HepG2 (cell line): Measurements from ENCODE around the gene NEK11. TPM values are rescaled to one million over a fixed set of nuclear protein-coding genes. Genes with fewer than 3 reads are reported as not detected.

Experiments used
- ATAC-seq: fragments of 200-7000 bp; cut with Tn5 transposase; 3 replicates; pipeline ENCODE4 v1.9.1; 2020; ENCODE audit warnings: mild to moderate bottlenecking, moderate library complexity
- BruUV-seq: library from RNA; stranded (reverse); fragments of 400-500 nt; replicated peaks from 2 replicates; lab custom pipeline; 2021; lab: Mats Ljungman, UMichigan
- CTCF ChIA-PET: fragments of 300-600 bp; formaldehyde crosslinking; extraction: SDS; loops from one replicate; lab custom pipeline; 2021; ENCODE audit warnings: low total read pairs, inconsistent platforms, low intra/inter-chr PET ratio; lab: Yijun Ruan, JAX
- POLR2A ChIA-PET: fragments of 350-600 bp; sonication (Branson Sonifier 250); formaldehyde crosslinking; loops from one replicate; lab custom pipeline; 2020; ENCODE audit warnings: antibody characterized with exemption, inconsistent platforms; lab: Yijun Ruan, JAX
- DNase-seq: peaks from one replicate; pipeline ENCODE4 v3.0.0-alpha.2; 2015; ENCODE audit warnings: low spot score
- FAIRE-seq: peaks from 3 replicates; lab custom pipeline; 2011; peaks lifted over from hg19 to GRCh38; lab: Jason Lieb, UNC
- H2AFZ ChIP-seq: one replicate; pipeline ENCODE4 v1.6.1; 2011; ENCODE audit warnings: low read length, inconsistent platforms
- H3K27ac ChIP-seq: fragments of 300-600 bp; 3 replicates; pipeline ENCODE4 v1.8.0; 2011; ENCODE audit warnings: mixed run types, mild to moderate bottlenecking, mixed read lengths, low read length, inconsistent platforms; ENCODE audit not compliant: insufficient read depth; ENCODE audit errors: extremely low read length
- H3K27me3 ChIP-seq, 2 experiments: fragments of 200-600 bp in 1 of 2; 2 replicates in 1 of 2; 3 replicates in 1 of 2; pipeline versions ENCODE4 v1.6.0 to v1.8.0; 2011; ENCODE audit warnings: low read length in 2 of 2, mild to moderate bottlenecking in 2 of 2, moderate library complexity in 2 of 2, inconsistent platforms in 1 of 2; ENCODE audit not compliant: insufficient read depth in 2 of 2, control insufficient read depth in 1 of 2
- H3K36me3 ChIP-seq, 2 experiments: fragments of 200-600 bp in 1 of 2; replicated peaks in 1 of 2; 2 replicates in 1 of 2; 3 replicates in 1 of 2; pipeline versions ENCODE4 v1.5.1 to v1.8.0; 2011; ENCODE audit warnings: low read length in 2 of 2, inconsistent platforms in 1 of 2; ENCODE audit not compliant: insufficient read depth in 2 of 2, control insufficient read depth in 1 of 2
- H3K4me1 ChIP-seq: 2 replicates; pipeline ENCODE4 v1.5.1; 2012; ENCODE audit warnings: low read length, inconsistent platforms; ENCODE audit not compliant: insufficient read depth
- H3K4me2 ChIP-seq: 2 replicates; pipeline ENCODE4 v1.6.0; 2011; ENCODE audit warnings: low read depth, low read length, inconsistent platforms
- H3K4me3 ChIP-seq, 3 experiments: fragments of 200-600 bp in 1 of 3; sonication (generic), shearing (Covaris generic) in 1 of 3; replicated peaks in 1 of 3; 2 replicates each; pipeline ENCODE4 v1.5.1; 2011 to 2016; ENCODE audit warnings: low read length in 3 of 3, inconsistent platforms in 2 of 3, low read depth in 2 of 3, mild to moderate bottlenecking in 2 of 3, control low read depth in 1 of 3, mixed read lengths in 1 of 3; ENCODE audit not compliant: insufficient read depth in 1 of 3
- H3K79me2 ChIP-seq: one replicate; pipeline ENCODE4 v1.6.1; 2011; ENCODE audit warnings: low read length, inconsistent platforms; ENCODE audit not compliant: insufficient read depth
- H3K9ac ChIP-seq: 2 replicates; pipeline ENCODE4 v1.6.0; 2011; ENCODE audit warnings: mild to moderate bottlenecking, low read depth, low read length, inconsistent platforms; ENCODE audit not compliant: insufficient read depth
- H3K9me3 ChIP-seq: 2 replicates; pipeline ENCODE4 v1.5.1; 2012; ENCODE audit warnings: mild to moderate bottlenecking, low read length
- H4K20me1 ChIP-seq: 2 replicates; pipeline ENCODE4 v1.6.0; 2011; ENCODE audit warnings: inconsistent platforms, mild to moderate bottlenecking, low read length, moderate library complexity; ENCODE audit not compliant: insufficient read depth
- FOXM1 ChIP-seq: sonication (generic); formaldehyde crosslinking; IDR thresholded peaks from 2 replicates; pipeline ENCODE4 v1.5.0; 2020; ENCODE audit warnings: missing genetic modification reagents
- GPN1 ChIP-seq: sonication (generic); formaldehyde crosslinking; IDR thresholded peaks from 2 replicates; pipeline ENCODE4 v1.5.1; 2020; ENCODE audit warnings: missing genetic modification reagents, borderline replicate concordance
- HDAC2 ChIP-seq: sonication (generic); formaldehyde crosslinking; IDR thresholded peaks from 2 replicates; pipeline ENCODE4 v1.4.0; 2020; ENCODE audit warnings: missing genetic modification reagents
- KLF9 ChIP-seq: IDR thresholded peaks from 2 replicates; pipeline ENCODE4 v1.6.1; 2016; ENCODE audit warnings: low read depth
- NFATC3 ChIP-seq: sonication (generic); formaldehyde crosslinking; IDR thresholded peaks from 2 replicates; pipeline ENCODE4 v1.5.1; 2020; ENCODE audit warnings: mild to moderate bottlenecking, missing genetic modification reagents
- SATB2 ChIP-seq: sonication (generic); formaldehyde crosslinking; IDR thresholded peaks from 2 replicates; pipeline ENCODE4 v1.5.0; 2020; ENCODE audit warnings: missing genetic modification reagents
- SMAD9 ChIP-seq: sonication (generic); formaldehyde crosslinking; IDR thresholded peaks from 2 replicates; pipeline ENCODE4 v1.5.1; 2020; ENCODE audit warnings: mild to moderate bottlenecking, missing genetic modification reagents
- SYNCRIP ChIP-seq: fragments of 200-400 bp; formaldehyde crosslinking; IDR thresholded peaks from 2 replicates; pipeline ENCODE4 v1.6.1; 2018; ENCODE audit warnings: mild to moderate bottlenecking, low read depth, low read length; ENCODE audit not compliant: insufficient read depth
- TAF1 ChIP-seq: sonication (generic); formaldehyde crosslinking; IDR thresholded peaks from 2 replicates; pipeline ENCODE4 v1.4.0; 2020; ENCODE audit warnings: missing genetic modification reagents
- ZNF136 ChIP-seq: sonication (generic); formaldehyde crosslinking; IDR thresholded peaks from 2 replicates; pipeline ENCODE4 v1.8.1; 2022; ENCODE audit warnings: low read depth, mild to moderate bottlenecking, moderate library complexity, missing genetic modification reagents
- ZNF30 ChIP-seq: sonication (generic); formaldehyde crosslinking; IDR thresholded peaks from 2 replicates; pipeline ENCODE4 v1.5.0; 2020; ENCODE audit warnings: mild to moderate bottlenecking, missing genetic modification reagents
- ZNF326 ChIP-seq: sonication (generic); formaldehyde crosslinking; IDR thresholded peaks from 2 replicates; pipeline ENCODE4 v1.4.0; 2020; ENCODE audit warnings: missing genetic modification reagents, borderline replicate concordance
- ZNF335 ChIP-seq: sonication (generic); formaldehyde crosslinking; IDR thresholded peaks from 2 replicates; pipeline ENCODE4 v1.4.0; 2020; ENCODE audit warnings: missing genetic modification reagents
- ZUFSP ChIP-seq: sonication (generic); formaldehyde crosslinking; IDR thresholded peaks from 2 replicates; pipeline ENCODE4 v1.9.0; 2021; ENCODE audit warnings: missing genetic modification reagents, mild to moderate bottlenecking, borderline replicate concordance
- WGBS: methylation state at CpG from one replicate; pipeline ENCODE4 v1.1.6; 2017; ENCODE audit warnings: low lambda C conversion rate; 5-methylcytosine and 5-hydroxymethylcytosine counted together
- in situ Hi-C: cut with HindIII; loops from 2 replicates; pipeline ENCODE4 v1.10.0; 2017; ENCODE audit warnings: low pct_unique_long_range_greater_than_20kb; ENCODE audit not compliant: extremely low pct_ligation_motif_present
- intact Hi-C: fragments of 100-400 bp; cut with micrococcal nuclease; formaldehyde crosslinking; loops from one replicate; pipeline ENCODE4 v1.10.0; 2022; ENCODE audit not compliant: unreplicated experiment
- polyA plus RNA-seq, 8 experiments: library from polyadenylated mRNA; depleted of rRNA in 3 of 8; stranded (reverse) in 7 of 8; unstranded in 1 of 8; fragments of >200 nt; fragmentation: Illumina TruSeq in 4 of 8; extraction: Trizol in 4 of 8; gene quantifications; 2 replicates each; pipeline versions ENCODE4 v1.2.1 to v1.2.3, GENCODE V29; 2011 to 2016; ENCODE audit warnings: low read depth in 4 of 8, missing spikeins in 1 of 8, mixed read lengths in 1 of 8; ENCODE audit not compliant: insufficient read depth in 1 of 8
- total RNA-seq, 5 experiments: library from RNA; depleted of rRNA; stranded (reverse); fragments of >200 nt; fragmentation: Illumina TruSeq; extraction: Trizol; gene quantifications; 2 replicates each; pipeline ENCODE4 v1.2.3, GENCODE V29; 2016; ENCODE audit warnings: low read depth in 1 of 5
- TF ChIP-seq, protein P1 (sequence below): sonication (generic); IDR thresholded peaks from 2 replicates; pipeline ENCODE4 v1.6.1; 2016; ENCODE audit warnings: low read depth, borderline replicate concordance
- TF ChIP-seq, protein P2 (sequence below): IDR thresholded peaks from 2 replicates; pipeline ENCODE4 v1.6.1; 2016; ENCODE audit warnings: low read depth

Gene NEK11
- total and polyA plus RNA-seq, 2 of the 13 experiments (the other 11 are each of a cell fraction or from before 2014, with no cell fraction given): 0.95 to 2.2 TPM

GRCh38 chr3:131004603-131005002 lies 22.1 kb upstream of the NEK11 start:
- H3K4me3 ChIP-seq: no peak overlapping the region
- 93% methylated on average over 1 of the region's 1 CpG for WGBS
- intact Hi-C loops: no loop called here
- BruUV-seq: no TSS peak
- H2AFZ ChIP-seq: no peak overlapping the region
- H3K4me2 ChIP-seq: no peak overlapping the region
- no peaks in the 10 kb centered on the region for H3K4me1 ChIP-seq
- no peaks in the 10 kb centered on the region for H4K20me1 ChIP-seq
- no peak overlapping the region for H3K9ac ChIP-seq
- no peak for TF ChIP-seq ZNF30
- TF ChIP-seq KLF9: no peak
- TF ChIP-seq ZNF335 (CRISPR knock-in tag): no peak
- no peak for TF ChIP-seq HDAC2 (CRISPR knock-in tag)
- no peak for TF ChIP-seq SYNCRIP
- no peak for TF ChIP-seq SATB2
- no peak for TF ChIP-seq TAF1 (CRISPR knock-in tag)
- no peak for TF ChIP-seq NFATC3
- TF ChIP-seq ZNF136: no peak
- TF ChIP-seq GPN1 (CRISPR knock-in tag): no peak
- no peak for TF ChIP-seq FOXM1 (CRISPR knock-in tag)
- TF ChIP-seq ZNF326 (CRISPR knock-in tag): no peak
- no peak for TF ChIP-seq ZUFSP
- TF ChIP-seq, protein P1, sequence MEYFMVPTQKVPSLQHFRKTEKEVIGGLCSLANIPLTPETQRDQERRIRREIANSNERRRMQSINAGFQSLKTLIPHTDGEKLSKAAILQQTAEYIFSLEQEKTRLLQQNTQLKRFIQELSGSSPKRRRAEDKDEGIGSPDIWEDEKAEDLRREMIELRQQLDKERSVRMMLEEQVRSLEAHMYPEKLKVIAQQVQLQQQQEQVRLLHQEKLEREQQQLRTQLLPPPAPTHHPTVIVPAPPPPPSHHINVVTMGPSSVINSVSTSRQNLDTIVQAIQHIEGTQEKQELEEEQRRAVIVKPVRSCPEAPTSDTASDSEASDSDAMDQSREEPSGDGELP: no peak
- TF ChIP-seq SMAD9 (CRISPR knock-in tag): no peak
- TF ChIP-seq, protein P2, sequence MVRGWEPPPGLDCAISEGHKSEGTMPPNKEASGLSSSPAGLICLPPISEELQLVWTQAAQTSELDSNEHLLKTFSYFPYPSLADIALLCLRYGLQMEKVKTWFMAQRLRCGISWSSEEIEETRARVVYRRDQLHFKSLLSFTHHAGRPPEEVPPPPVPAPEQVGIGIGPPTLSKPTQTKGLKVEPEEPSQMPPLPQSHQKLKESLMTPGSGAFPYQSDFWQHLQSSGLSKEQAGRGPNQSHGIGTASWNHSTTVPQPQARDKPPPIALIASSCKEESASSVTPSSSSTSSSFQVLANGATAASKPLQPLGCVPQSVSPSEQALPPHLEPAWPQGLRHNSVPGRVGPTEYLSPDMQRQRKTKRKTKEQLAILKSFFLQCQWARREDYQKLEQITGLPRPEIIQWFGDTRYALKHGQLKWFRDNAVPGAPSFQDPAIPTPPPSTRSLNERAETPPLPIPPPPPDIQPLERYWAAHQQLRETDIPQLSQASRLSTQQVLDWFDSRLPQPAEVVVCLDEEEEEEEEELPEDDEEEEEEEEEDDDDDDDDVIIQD (CRISPR knock-in tag): no peak
- no peaks in the 10 kb centered on the region for H3K27me3 ChIP-seq
- H3K36me3 ChIP-seq: peaks cover 2 to 6% of the 10 kb centered on the region in 2 experiments; a peak in 2 of 5 replicates
- no peaks in the 10 kb centered on the region for H3K79me2 ChIP-seq
- ATAC-seq: no peak
- no peak for DNase-seq
- ChIA-PET CTCF (no interaction called here), POLR2A (no interaction called here)
- no peaks in the 10 kb centered on the region for H3K9me3 ChIP-seq
- no peak for FAIRE-seq
- in situ Hi-C loops: no loop called here
- no peak overlapping the region for H3K27ac ChIP-seq
